K562 (cell line): ENCODE measurements around the gene JMJD1C. TPM values are rescaled to one million over a fixed set of nuclear protein-coding genes. Genes with fewer than 3 reads are reported as not detected.

ENCODE experiments used
- CBX5 ChIP-seq: IDR thresholded peaks from 2 replicates; pipeline ENCODE4 v1.6.1; 2014; ENCODE audit warnings: low read depth, borderline replicate concordance
- CXXC5 ChIP-seq: fragments of 250-450 bp; sonication (Bioruptor Pico); IDR thresholded peaks from 2 replicates; pipeline ENCODE4 v1.8.0; 2022; ENCODE audit warnings: inconsistent platforms, mild to moderate bottlenecking, moderate library complexity
- EGR1 ChIP-seq: fragments of 450-650 bp; conservative IDR thresholded peaks from 2 replicates; pipeline ENCODE4 v1.6.1; 2017; ENCODE audit warnings: mild to moderate bottlenecking
- ETV5 ChIP-seq: sonication (generic); formaldehyde crosslinking; IDR thresholded peaks from 2 replicates; pipeline ENCODE4 v1.4.0; 2020; ENCODE audit warnings: low read depth, mild to moderate bottlenecking, missing genetic modification reagents
- FOXK2 ChIP-seq, 2 experiments: fragments of 450-650 bp; IDR thresholded peaks in 1 of 2; conservative IDR thresholded peaks in 1 of 2; 2 replicates each; pipeline ENCODE4 v1.6.1; 2016; ENCODE audit warnings: low read depth in 2 of 2, mild to moderate bottlenecking in 1 of 2
- MTA2 ChIP-seq: fragments of 450-650 bp; IDR thresholded peaks from 2 replicates; pipeline ENCODE4 v1.6.1; 2016; ENCODE audit warnings: low read depth
- RNF2 ChIP-seq: sonication (generic); IDR thresholded peaks from 2 replicates; pipeline ENCODE4 v1.6.1; 2016
- RUNX1 ChIP-seq: sonication (generic); IDR thresholded peaks from 2 replicates; pipeline ENCODE4 v1.6.1; 2016; ENCODE audit warnings: antibody characterized with exemption, low read depth
- SMAD3 ChIP-seq: fragments of 450-650 bp; formaldehyde crosslinking; conservative IDR thresholded peaks from 2 replicates; pipeline ENCODE4 v1.4.0; 2020; ENCODE audit warnings: mild to moderate bottlenecking
- XRCC3 ChIP-seq: fragments of 450-650 bp; IDR thresholded peaks from 2 replicates; pipeline ENCODE4 v1.6.1; 2017; ENCODE audit warnings: mild to moderate bottlenecking, moderate library complexity
- ZNF124 ChIP-seq: sonication (generic); formaldehyde crosslinking; IDR thresholded peaks from 2 replicates; pipeline ENCODE4 v1.8.1; 2022; ENCODE audit warnings: missing genetic modification reagents
- ZNF41 ChIP-seq: fragments of 250-450 bp; sonication (Bioruptor Pico); conservative IDR thresholded peaks from 2 replicates; pipeline ENCODE4 v1.4.0; 2020; ENCODE audit warnings: mild to moderate bottlenecking
- ZNF778 ChIP-seq: fragments of 450-650 bp; formaldehyde crosslinking; IDR thresholded peaks from 2 replicates; pipeline ENCODE4 v1.4.0; 2020; ENCODE audit warnings: mild to moderate bottlenecking, moderate library complexity
- ZSCAN32 ChIP-seq: fragments of 450-650 bp; formaldehyde crosslinking; IDR thresholded peaks from 2 replicates; pipeline ENCODE4 v1.4.0; 2020; ENCODE audit warnings: mild to moderate bottlenecking, moderate library complexity
- polyA plus RNA-seq, 8 experiments: library from polyadenylated mRNA; depleted of rRNA in 4 of 8; stranded (reverse) in 5 of 8; unstranded in 3 of 8; fragments of >200 nt; fragmentation: Nextera tagmentation in 2 of 8; fragmentation: Illumina TruSeq in 1 of 8; extraction: Ambion mirVana in 2 of 8; extraction: Trizol in 1 of 8; gene quantifications; 2 replicates each; pipeline versions ENCODE4 v1.2.1 to v1.2.3, GENCODE V29; 2011 to 2014; ENCODE audit warnings: inconsistent platforms in 1 of 8, missing spikeins in 1 of 8
- total RNA-seq, 7 experiments: library from RNA; depleted of rRNA in 6 of 7; stranded (reverse); fragments of >200 nt in 6 of 7; fragmentation: Illumina TruSeq in 2 of 7; extraction: Trizol in 2 of 7; gene quantifications; 2 replicates each; pipeline versions ENCODE4 v1.2.1 to v1.2.3, GENCODE V29; 2011 to 2021; ENCODE audit warnings: low replicate concordance in 1 of 7
- TF ChIP-seq, protein P1 (sequence below): fragments of 450-650 bp; conservative IDR thresholded peaks from 2 replicates; pipeline ENCODE4 v1.6.1; 2016; ENCODE audit warnings: missing genetic modification characterization, low read depth, mild to moderate bottlenecking, missing compliant biosample characterization, moderate library complexity
- TF ChIP-seq, protein P2 (sequence below), 3 experiments: fragments of 200-800 bp in 1 of 3; fragments of 250-450 bp in 1 of 3; fragments of 450-650 bp in 1 of 3; sonication (Bioruptor Pico) in 1 of 3; sonication (Bioruptor generic) in 1 of 3; formaldehyde crosslinking in 1 of 3; IDR thresholded peaks; 2 replicates each; pipeline versions ENCODE4 v1.6.1 to v1.8.0; 2016 to 2022; ENCODE audit warnings: mild to moderate bottlenecking in 2 of 3, missing genetic modification characterization in 2 of 3, missing compliant biosample characterization in 1 of 3, moderate library complexity in 1 of 3

Gene JMJD1C
- total and polyA plus RNA-seq, 9 of the 15 experiments (the other 6 are each of a cell fraction or from before 2014, with no cell fraction given), result 25.3 to 68.0 (median 47.2) TPM

DNA sequence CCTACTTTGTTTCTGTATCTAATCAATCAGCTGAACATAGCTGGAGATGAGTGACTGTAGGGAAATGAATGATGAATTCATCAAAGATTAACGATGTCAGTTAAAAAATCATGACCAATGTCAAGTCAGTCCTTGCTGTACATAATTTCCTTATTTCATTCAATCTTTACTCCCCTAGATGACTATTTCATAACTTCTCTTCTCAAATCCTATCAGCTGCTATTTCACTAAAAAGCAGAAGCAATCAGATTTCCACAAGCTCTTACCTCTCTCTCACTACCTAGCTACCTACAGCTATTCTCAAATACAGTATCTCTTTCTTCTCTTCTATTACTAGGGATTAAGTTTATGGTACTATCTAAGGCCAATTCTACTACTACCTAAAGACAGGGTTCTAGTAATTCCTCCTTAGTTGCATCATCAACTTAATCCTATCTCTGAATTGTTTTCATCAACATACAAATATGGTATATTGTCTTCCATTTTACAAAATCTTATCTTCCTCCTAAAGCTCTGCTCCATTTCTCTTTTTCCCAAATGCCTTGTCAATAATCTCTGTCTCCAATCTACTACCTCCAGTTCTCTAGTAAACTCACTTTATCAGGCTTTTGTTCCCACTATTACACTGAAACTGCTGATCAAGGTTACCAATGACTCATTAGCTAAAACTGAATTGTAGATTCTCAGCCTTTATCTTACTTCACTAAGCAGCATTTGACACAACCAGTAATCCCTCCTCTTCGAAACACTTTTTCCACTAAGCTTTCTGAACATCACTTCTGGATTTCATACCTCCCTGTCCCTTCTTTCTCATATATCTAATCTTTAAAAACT is 28.4 kb downstream of the JMJD1C start (continued):
- TF ChIP-seq, protein P1, sequence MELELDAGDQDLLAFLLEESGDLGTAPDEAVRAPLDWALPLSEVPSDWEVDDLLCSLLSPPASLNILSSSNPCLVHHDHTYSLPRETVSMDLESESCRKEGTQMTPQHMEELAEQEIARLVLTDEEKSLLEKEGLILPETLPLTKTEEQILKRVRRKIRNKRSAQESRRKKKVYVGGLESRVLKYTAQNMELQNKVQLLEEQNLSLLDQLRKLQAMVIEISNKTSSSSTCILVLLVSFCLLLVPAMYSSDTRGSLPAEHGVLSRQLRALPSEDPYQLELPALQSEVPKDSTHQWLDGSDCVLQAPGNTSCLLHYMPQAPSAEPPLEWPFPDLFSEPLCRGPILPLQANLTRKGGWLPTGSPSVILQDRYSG (tag), result no peak
- TF ChIP-seq SMAD3, result no peak
- no peak for TF ChIP-seq XRCC3
- TF ChIP-seq ZNF124, result no peak
- TF ChIP-seq ZNF778, result no peak
- TF ChIP-seq MTA2, result no peak
- no peak for TF ChIP-seq ZNF41
- TF ChIP-seq ZSCAN32 (CRISPR knock-in tag), result no peak
- no peak for TF ChIP-seq CXXC5 (CRISPR knock-in tag)
- TF ChIP-seq FOXK2 (conservative IDR thresholded peaks at IDR 0.05 in 1 of 2, IDR thresholded peaks at IDR 0.05 in 1 of 2; ENCODE audit: low read depth in 2 of 2), result no peak
- TF ChIP-seq, protein P2, sequence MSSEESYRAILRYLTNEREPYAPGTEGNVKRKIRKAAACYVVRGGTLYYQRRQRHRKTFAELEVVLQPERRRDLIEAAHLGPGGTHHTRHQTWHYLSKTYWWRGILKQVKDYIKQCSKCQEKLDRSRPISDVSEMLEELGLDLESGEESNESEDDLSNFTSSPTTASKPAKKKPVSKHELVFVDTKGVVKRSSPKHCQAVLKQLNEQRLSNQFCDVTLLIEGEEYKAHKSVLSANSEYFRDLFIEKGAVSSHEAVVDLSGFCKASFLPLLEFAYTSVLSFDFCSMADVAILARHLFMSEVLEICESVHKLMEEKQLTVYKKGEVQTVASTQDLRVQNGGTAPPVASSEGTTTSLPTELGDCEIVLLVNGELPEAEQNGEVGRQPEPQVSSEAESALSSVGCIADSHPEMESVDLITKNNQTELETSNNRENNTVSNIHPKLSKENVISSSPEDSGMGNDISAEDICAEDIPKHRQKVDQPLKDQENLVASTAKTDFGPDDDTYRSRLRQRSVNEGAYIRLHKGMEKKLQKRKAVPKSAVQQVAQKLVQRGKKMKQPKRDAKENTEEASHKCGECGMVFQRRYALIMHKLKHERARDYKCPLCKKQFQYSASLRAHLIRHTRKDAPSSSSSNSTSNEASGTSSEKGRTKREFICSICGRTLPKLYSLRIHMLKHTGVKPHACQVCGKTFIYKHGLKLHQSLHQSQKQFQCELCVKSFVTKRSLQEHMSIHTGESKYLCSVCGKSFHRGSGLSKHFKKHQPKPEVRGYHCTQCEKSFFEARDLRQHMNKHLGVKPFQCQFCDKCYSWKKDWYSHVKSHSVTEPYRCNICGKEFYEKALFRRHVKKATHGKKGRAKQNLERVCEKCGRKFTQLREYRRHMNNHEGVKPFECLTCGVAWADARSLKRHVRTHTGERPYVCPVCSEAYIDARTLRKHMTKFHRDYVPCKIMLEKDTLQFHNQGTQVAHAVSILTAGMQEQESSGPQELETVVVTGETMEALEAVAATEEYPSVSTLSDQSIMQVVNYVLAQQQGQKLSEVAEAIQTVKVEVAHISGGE (CRISPR knock-in tag; IDR thresholded peaks at IDR 0.05), result no peak
- no peak for TF ChIP-seq RNF2
- TF ChIP-seq CBX5, result no peak
- TF ChIP-seq ETV5 (CRISPR knock-in tag), result no peak
- no peak for TF ChIP-seq RUNX1
- no peak for TF ChIP-seq EGR1
